Measurements from ENCODE around the gene NT5C. TPM values are rescaled to one million over a fixed set of nuclear protein-coding genes. Genes with fewer than 3 reads are reported as not detected.

NT5C gene
- total RNA-seq, 1 experiment from 2014 or later = 116 TPM

- ChIA-PET POLR2A (ENCODE audit: unreplicated experiment) (interaction anchor here (0.6 kb wide), 1 partner anchor 155 kb away, joined by 3 read pairs; no protein-coding TSS in a partner anchor), CTCF (no interaction called here)
- BruUV-seq (replicated peaks) = no TSS peak
- H3K9ac ChIP-seq (ENCODE audit: low read length) = no peak overlapping the region
- H2AFZ ChIP-seq (ENCODE audit: low read length) = no peak overlapping the region
- no peak for DNase-seq
- no peaks in the 10 kb centered on the region for H4K20me1 ChIP-seq (ENCODE audit: low read length)
- peaks cover 21% of the 10 kb centered on the region for H3K4me1 ChIP-seq (ENCODE audit: insufficient read depth, low read length)
- no peaks in the 10 kb centered on the region for H3K27me3 ChIP-seq (ENCODE audit: low read length)
- H3K4me2 ChIP-seq (ENCODE audit: low read length) = no peak overlapping the region
- H3K27ac ChIP-seq (ENCODE audit: low read length) = no peak overlapping the region
- H3K9me2 ChIP-seq (replicated peaks; ENCODE audit: low read length) = no peaks in the 10 kb centered on the region
- ATAC-seq = no peak
- H3K79me2 ChIP-seq (ENCODE audit: low read length) = peaks cover 62% of the 10 kb centered on the region
- peaks cover 1% of the 10 kb centered on the region for H3F3A ChIP-seq (ENCODE audit: low read length, unreplicated experiment)
- TF ChIP-seq EZH2phosphoT487 (IDR thresholded peaks at IDR 0.05; ENCODE audit: borderline replicate concordance, low read length) (no peak), EZH2 (IDR thresholded peaks at IDR 0.05; ENCODE audit: low read length, unreplicated experiment) (no peak), CTCF (conservative IDR thresholded peaks at IDR 0.05; ENCODE audit: low read depth, low read length) (no peak)
- peaks cover 27% of the 10 kb centered on the region; the same call in 1 of the 2 replicates for H3K36me3 ChIP-seq (ENCODE audit: low read depth, low read length)
- intact Hi-C loops (cut with micrococcal nuclease) = loop anchor here (10.0 kb wide), 1 partner anchor 298 kb away; no protein-coding TSS in a partner anchor
- no peaks in the 10 kb centered on the region for H3K9me3 ChIP-seq (ENCODE audit: low read length)
- no peak overlapping the region for H3K4me3 ChIP-seq (ENCODE audit: low read length)
Observed at GRCh38 chr17:75116737-75117136, 14.8 kb downstream of the NT5C start.

- TF ChIP-seq CTCF (conservative IDR thresholded peaks at IDR 0.05; ENCODE audit: low read depth, low read length) (no peak), EZH2 (IDR thresholded peaks at IDR 0.05; ENCODE audit: low read length, unreplicated experiment) (no peak), EZH2phosphoT487 (IDR thresholded peaks at IDR 0.05; ENCODE audit: borderline replicate concordance, low read length) (no peak)
- H3K9me3 ChIP-seq (ENCODE audit: low read length) = no peaks in the 10 kb centered on the region
- no peak overlapping the region for H2AFZ ChIP-seq (ENCODE audit: low read length)
- H4K20me1 ChIP-seq (ENCODE audit: low read length) = no peaks in the 10 kb centered on the region
- no peak overlapping the region for H3K27ac ChIP-seq (ENCODE audit: low read length)
- no peak overlapping the region for H3K4me3 ChIP-seq (ENCODE audit: low read length)
- DNase-seq (no peak), ATAC-seq (no peak)
- CTCF ChIA-PET = interaction anchor here (0.5 to 2.9 kb wide), 3 partner anchors 8 to 86 kb away, joined by 9 to 57 read pairs (median 18); no protein-coding TSS in a partner anchor
- intact Hi-C loops (cut with micrococcal nuclease) = loop anchor here (10.0 kb wide), 1 partner anchor 299 kb away; no protein-coding TSS in a partner anchor
- POLR2A ChIA-PET (ENCODE audit: unreplicated experiment) = no interaction called here
- H3K4me1 ChIP-seq (ENCODE audit: insufficient read depth, low read length) = peaks cover 32% of the 10 kb centered on the region
- H3F3A ChIP-seq (ENCODE audit: low read length, unreplicated experiment) = no peaks in the 10 kb centered on the region
- H3K9ac ChIP-seq (ENCODE audit: low read length) = no peak overlapping the region
- peaks cover 22% of the 10 kb centered on the region; the same call in 1 of the 2 replicates for H3K36me3 ChIP-seq (ENCODE audit: low read depth, low read length)
- H3K27me3 ChIP-seq (ENCODE audit: low read length) = no peaks in the 10 kb centered on the region
- no peak overlapping the region for H3K4me2 ChIP-seq (ENCODE audit: low read length)
- no peaks in the 10 kb centered on the region for H3K9me2 ChIP-seq (replicated peaks; ENCODE audit: low read length)
- no TSS peak for BruUV-seq (replicated peaks)
- H3K79me2 ChIP-seq (ENCODE audit: low read length) = peaks cover 72% of the 10 kb centered on the region
Observed at GRCh38 chr17:75115555-75115954, 16.0 kb downstream of the NT5C start.

Measured in PC-3 (cell line).